ENCODE data around the gene HLA-DRA.

The HLA-DRA gene

GRCh38 chr6:32439602-32440214, at the start of gene HLA-DRA:
TSS of gene HLA-DRA (plus strand) at chr6:32439887. CDS start at chr6:32439951, 64 bp downstream.
- no peak within 1 kb of the TSS for H3K4me3 ChIP-seq (ENCODE audit: low read length, poor library complexity, severe bottlenecking)
- H3K4me1 ChIP-seq (ENCODE audit: insufficient read depth, low read length, poor library complexity, severe bottlenecking): peaks cover 3% of the 10 kb centered on the region
- no peaks in the 10 kb centered on the region for H3K36me3 ChIP-seq (ENCODE audit: insufficient read depth, low read length)
- no peak within 1 kb of the TSS for H3K4me2 ChIP-seq (ENCODE audit: low read depth, low read length, poor library complexity, severe bottlenecking)
- no peak within 1 kb of the TSS for H3K9ac ChIP-seq (ENCODE audit: low read depth, low read length, poor library complexity, severe bottlenecking)
- H3F3A ChIP-seq (ENCODE audit: low read depth): no peaks in the 10 kb centered on the region
- H3K27me3 ChIP-seq (ENCODE audit: insufficient read depth, low read length, poor library complexity, severe bottlenecking): no peaks in the 10 kb centered on the region
- H3K9me2 ChIP-seq (replicated peaks; ENCODE audit: low read depth, low read length): no peaks in the 10 kb centered on the region
- TF ChIP-seq, protein P1, sequence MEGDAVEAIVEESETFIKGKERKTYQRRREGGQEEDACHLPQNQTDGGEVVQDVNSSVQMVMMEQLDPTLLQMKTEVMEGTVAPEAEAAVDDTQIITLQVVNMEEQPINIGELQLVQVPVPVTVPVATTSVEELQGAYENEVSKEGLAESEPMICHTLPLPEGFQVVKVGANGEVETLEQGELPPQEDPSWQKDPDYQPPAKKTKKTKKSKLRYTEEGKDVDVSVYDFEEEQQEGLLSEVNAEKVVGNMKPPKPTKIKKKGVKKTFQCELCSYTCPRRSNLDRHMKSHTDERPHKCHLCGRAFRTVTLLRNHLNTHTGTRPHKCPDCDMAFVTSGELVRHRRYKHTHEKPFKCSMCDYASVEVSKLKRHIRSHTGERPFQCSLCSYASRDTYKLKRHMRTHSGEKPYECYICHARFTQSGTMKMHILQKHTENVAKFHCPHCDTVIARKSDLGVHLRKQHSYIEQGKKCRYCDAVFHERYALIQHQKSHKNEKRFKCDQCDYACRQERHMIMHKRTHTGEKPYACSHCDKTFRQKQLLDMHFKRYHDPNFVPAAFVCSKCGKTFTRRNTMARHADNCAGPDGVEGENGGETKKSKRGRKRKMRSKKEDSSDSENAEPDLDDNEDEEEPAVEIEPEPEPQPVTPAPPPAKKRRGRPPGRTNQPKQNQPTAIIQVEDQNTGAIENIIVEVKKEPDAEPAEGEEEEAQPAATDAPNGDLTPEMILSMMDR (conservative IDR thresholded peaks at IDR 0.05; ENCODE audit: low read length): no peak
- no peak for TF ChIP-seq EZH2phosphoT487 (IDR thresholded peaks at IDR 0.05; ENCODE audit: borderline replicate concordance)
- no peaks in the 10 kb centered on the region for H3K9me3 ChIP-seq (ENCODE audit: insufficient read depth, low read depth, low read length)
- no peaks in the 10 kb centered on the region for H4K20me1 ChIP-seq (ENCODE audit: insufficient read depth, low read length, poor library complexity, severe bottlenecking)
- H3K79me2 ChIP-seq (ENCODE audit: insufficient read depth, low read length): no peaks in the 10 kb centered on the region
- no peak within 1 kb of the TSS for H2AFZ ChIP-seq (ENCODE audit: low read length)

DNA sequence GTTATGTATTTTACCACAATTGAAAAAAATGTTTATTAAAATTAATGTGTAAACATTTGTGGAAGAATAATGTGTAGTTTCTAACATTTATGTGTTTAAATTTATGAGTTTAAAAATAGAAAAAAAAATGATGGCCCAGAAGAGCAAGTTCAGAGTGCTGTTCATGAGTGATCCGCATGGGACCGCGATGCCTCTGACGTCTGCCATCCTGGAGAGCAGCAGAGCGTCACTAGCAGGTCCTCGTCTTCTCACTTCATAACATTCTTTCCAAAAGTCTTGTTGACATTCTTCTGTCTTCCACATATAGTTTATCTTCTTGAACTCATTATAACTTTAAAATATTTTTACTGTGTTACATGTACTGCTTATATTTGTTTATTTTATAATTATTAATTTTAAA, 48.2 kb upstream of the HLA-DRA start:
- Histone ChIP-seq H3K4me3 (ENCODE audit: low read length, poor library complexity, severe bottlenecking) (no peak overlapping the region), H3K9me2 (replicated peaks; ENCODE audit: low read depth, low read length) (no peaks in the 10 kb centered on the region), H3F3A (ENCODE audit: low read depth) (no peaks in the 10 kb centered on the region), H3K9me3 (ENCODE audit: insufficient read depth, low read depth, low read length) (no peaks in the 10 kb centered on the region), H2AFZ (ENCODE audit: low read length) (no peak overlapping the region), H3K36me3 (ENCODE audit: insufficient read depth, low read length) (no peaks in the 10 kb centered on the region), H3K9ac (ENCODE audit: low read depth, low read length, poor library complexity, severe bottlenecking) (no peak overlapping the region), H4K20me1 (ENCODE audit: insufficient read depth, low read length, poor library complexity, severe bottlenecking) (no peaks in the 10 kb centered on the region), H3K27me3 (ENCODE audit: insufficient read depth, low read length, poor library complexity, severe bottlenecking) (no peaks in the 10 kb centered on the region), H3K4me2 (ENCODE audit: low read depth, low read length, poor library complexity, severe bottlenecking) (no peak overlapping the region), H3K79me2 (ENCODE audit: insufficient read depth, low read length) (no peaks in the 10 kb centered on the region), H3K4me1 (ENCODE audit: insufficient read depth, low read length, poor library complexity, severe bottlenecking) (peaks cover 14% of the 10 kb centered on the region)
- TF ChIP-seq, protein P1 (conservative IDR thresholded peaks at IDR 0.05; ENCODE audit: low read length): no peak
- no peak for TF ChIP-seq EZH2phosphoT487 (IDR thresholded peaks at IDR 0.05; ENCODE audit: borderline replicate concordance)

DNA sequence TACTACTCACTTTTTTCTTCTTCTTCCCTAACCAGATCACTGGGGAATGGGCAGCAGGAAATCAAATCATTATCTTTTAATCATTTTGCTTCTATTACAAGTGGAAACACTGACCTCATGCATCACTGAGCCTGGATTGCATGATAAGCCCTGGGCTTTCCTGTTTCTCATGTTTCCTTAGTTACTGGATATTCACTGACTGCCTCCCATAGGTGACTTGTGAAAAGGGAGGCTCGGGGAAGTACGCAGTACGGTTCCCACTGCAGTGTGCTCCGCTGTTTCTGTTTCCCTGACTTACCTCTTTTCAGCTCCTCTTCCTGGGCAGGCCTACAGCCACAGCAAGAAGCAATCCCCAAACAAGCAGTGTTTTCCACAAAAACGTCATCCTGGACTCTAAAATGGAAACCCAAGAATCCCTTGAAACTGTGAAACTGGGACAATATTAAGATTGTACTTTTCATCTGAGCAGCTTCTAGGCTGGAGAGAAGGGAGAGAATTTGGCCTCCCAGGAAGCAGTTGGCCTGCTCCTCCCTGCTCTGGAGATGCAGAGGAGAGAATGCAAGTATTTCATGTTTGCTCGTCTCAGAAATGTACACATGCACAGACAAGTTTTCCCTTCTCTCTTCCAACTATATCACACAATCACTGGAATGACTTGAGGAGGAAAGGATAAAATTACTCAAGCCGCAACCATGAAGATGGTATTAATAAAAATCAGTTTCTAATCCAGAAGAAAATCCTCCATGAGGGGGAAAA, 45.8 kb upstream of the HLA-DRA start:
- Histone ChIP-seq H3K9me2 (replicated peaks; ENCODE audit: low read depth, low read length) (no peaks in the 10 kb centered on the region), H3K36me3 (ENCODE audit: insufficient read depth, low read length) (no peaks in the 10 kb centered on the region), H3K9me3 (ENCODE audit: insufficient read depth, low read depth, low read length) (no peaks in the 10 kb centered on the region), H3K79me2 (ENCODE audit: insufficient read depth, low read length) (no peaks in the 10 kb centered on the region), H2AFZ (ENCODE audit: low read length) (no peak overlapping the region), H3K27me3 (ENCODE audit: insufficient read depth, low read length, poor library complexity, severe bottlenecking) (no peaks in the 10 kb centered on the region), H3K4me3 (ENCODE audit: low read length, poor library complexity, severe bottlenecking) (no peak overlapping the region), H4K20me1 (ENCODE audit: insufficient read depth, low read length, poor library complexity, severe bottlenecking) (no peaks in the 10 kb centered on the region), H3F3A (ENCODE audit: low read depth) (no peaks in the 10 kb centered on the region), H3K4me1 (ENCODE audit: insufficient read depth, low read length, poor library complexity, severe bottlenecking) (peaks cover 14% of the 10 kb centered on the region), H3K4me2 (ENCODE audit: low read depth, low read length, poor library complexity, severe bottlenecking) (no peak overlapping the region), H3K9ac (ENCODE audit: low read depth, low read length, poor library complexity, severe bottlenecking) (no peak overlapping the region)
- TF ChIP-seq, protein P1 (conservative IDR thresholded peaks at IDR 0.05; ENCODE audit: low read length): 0 out of 2 replicates have a peak, but pooled peaks have one; percentile 23
- no peak for TF ChIP-seq EZH2phosphoT487 (IDR thresholded peaks at IDR 0.05; ENCODE audit: borderline replicate concordance)
